ENCODE data around the gene ZNF618. TPM values are rescaled to one million over a fixed set of nuclear protein-coding genes. Genes with fewer than 3 reads are reported as not detected.

The ZNF618 gene
- total RNA-seq, 1 experiment from 2014 or later = 1.2 TPM

GRCh38 chr9:114084282-114085073 lies 208.4 kb downstream of the ZNF618 start:
- peaks cover 35% of the 10 kb centered on the region for H3K4me1 ChIP-seq
- no peaks in the 10 kb centered on the region for H3K27me3 ChIP-seq (replicated peaks; ENCODE audit: control insufficient read depth, insufficient read depth, low read length)
- no peaks in the 10 kb centered on the region for H3K36me3 ChIP-seq (ENCODE audit: control insufficient read depth, insufficient read depth, low read length)
- Mint-ChIP-seq H3K36me3 (ENCODE audit: insufficient read depth, unreplicated experiment) (peaks cover 5% of the 10 kb centered on the region), H3K9me3 (ENCODE audit: unreplicated experiment) (no peaks in the 10 kb centered on the region), H3K27ac (ENCODE audit: unreplicated experiment) (no peak overlapping the region), H3K4me1 (ENCODE audit: low read depth, unreplicated experiment) (peaks cover 33% of the 10 kb centered on the region), H3K4me3 (ENCODE audit: unreplicated experiment) (no peak overlapping the region), H3K27me3 (ENCODE audit: insufficient read depth, unreplicated experiment) (no peaks in the 10 kb centered on the region)
- peaks cover 6% of the 10 kb centered on the region; the same call in 1 of the 2 replicates for H3K9me3 ChIP-seq
- ChIA-PET CTCF (interaction anchor here (1.5 to 2.7 kb wide), 3 partner anchors 14 to 206 kb away, joined by 5 to 37 read pairs (median 11); partner anchors contain the start of gene KIF12), POLR2A (no interaction called here)
- no peak for TF ChIP-seq CTCF (IDR thresholded peaks at IDR 0.05; ENCODE audit: insufficient read depth in 1 of 2, low read depth in 1 of 2, low read length in 1 of 2, severe bottlenecking in 1 of 2, unreplicated experiment in 1 of 2)
- no TSS peak for BruUV-seq (replicated peaks)
- intact Hi-C loops (cut with micrococcal nuclease; ENCODE audit: unreplicated experiment) = loop anchor here (5.0 kb wide), 3 partner anchors 47 to 347 kb away; no protein-coding TSS in a partner anchor
- no peak overlapping the region for H3K4me3 ChIP-seq (ENCODE audit: low read depth, low read length)
- DNase-seq = no peak

DNA sequence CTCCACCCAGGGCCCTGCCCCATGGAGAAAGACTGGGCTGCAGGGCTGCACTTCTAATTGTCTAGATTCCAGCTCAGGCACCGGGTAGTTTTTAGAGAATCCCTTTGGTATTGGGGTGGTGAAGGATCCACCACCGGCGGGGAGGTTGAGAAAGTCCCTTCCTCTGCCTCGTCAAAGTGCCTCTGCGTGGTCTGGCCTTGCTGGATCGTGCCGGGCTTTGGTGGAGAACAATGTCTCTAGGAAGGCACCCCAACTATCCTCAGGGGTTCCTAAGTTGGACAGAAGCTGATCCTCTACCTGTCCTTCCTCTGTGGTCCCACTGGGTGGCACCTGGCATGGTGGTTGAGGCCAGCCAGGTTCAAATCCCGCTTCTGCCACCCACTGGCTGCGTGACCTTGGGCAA lies 209.3 kb downstream of the ZNF618 start:
- peaks cover 26% of the 10 kb centered on the region for H3K4me1 ChIP-seq
- Mint-ChIP-seq H3K27ac (ENCODE audit: unreplicated experiment) (no peak overlapping the region), H3K9me3 (ENCODE audit: unreplicated experiment) (no peaks in the 10 kb centered on the region), H3K36me3 (ENCODE audit: insufficient read depth, unreplicated experiment) (peaks cover 13% of the 10 kb centered on the region), H3K4me1 (ENCODE audit: low read depth, unreplicated experiment) (peaks cover 27% of the 10 kb centered on the region), H3K4me3 (ENCODE audit: unreplicated experiment) (no peak overlapping the region), H3K27me3 (ENCODE audit: insufficient read depth, unreplicated experiment) (no peaks in the 10 kb centered on the region)
- intact Hi-C loops (cut with micrococcal nuclease; ENCODE audit: unreplicated experiment) = no loop called here
- no peaks in the 10 kb centered on the region for H3K9me3 ChIP-seq
- no peaks in the 10 kb centered on the region for H3K27me3 ChIP-seq (replicated peaks; ENCODE audit: control insufficient read depth, insufficient read depth, low read length)
- H3K4me3 ChIP-seq (ENCODE audit: low read depth, low read length) = no peak overlapping the region
- DNase-seq = no peak
- ChIA-PET POLR2A (no interaction called here), CTCF (no interaction called here)
- no peak for TF ChIP-seq CTCF (IDR thresholded peaks at IDR 0.05; ENCODE audit: insufficient read depth in 1 of 2, low read depth in 1 of 2, low read length in 1 of 2, severe bottlenecking in 1 of 2, unreplicated experiment in 1 of 2)
- BruUV-seq (replicated peaks) = no TSS peak
- H3K36me3 ChIP-seq (ENCODE audit: control insufficient read depth, insufficient read depth, low read length) = no peaks in the 10 kb centered on the region

GRCh38 chr9:114086009-114086408 lies 209.9 kb downstream of the ZNF618 start:
- POLR2A ChIA-PET = no interaction called here

More at GRCh38 chr9:114086009-114086408, 209.9 kb downstream of the ZNF618 start:
- no peaks in the 10 kb centered on the region for H3K27me3 ChIP-seq (replicated peaks; ENCODE audit: control insufficient read depth, insufficient read depth, low read length)
- no peaks in the 10 kb centered on the region for H3K36me3 ChIP-seq (ENCODE audit: control insufficient read depth, insufficient read depth, low read length)
- no peak for TF ChIP-seq CTCF (IDR thresholded peaks at IDR 0.05; ENCODE audit: insufficient read depth in 1 of 2, low read depth in 1 of 2, low read length in 1 of 2, severe bottlenecking in 1 of 2, unreplicated experiment in 1 of 2)
- peaks cover 19% of the 10 kb centered on the region for H3K36me3 Mint-ChIP-seq (ENCODE audit: insufficient read depth, unreplicated experiment)
- no peaks in the 10 kb centered on the region for H3K9me3 ChIP-seq
- BruUV-seq (replicated peaks) = no TSS peak
- CTCF ChIA-PET = no interaction called here
- no peaks in the 10 kb centered on the region for H3K27me3 Mint-ChIP-seq (ENCODE audit: insufficient read depth, unreplicated experiment)
- H3K4me3 ChIP-seq (ENCODE audit: low read depth, low read length) = no peak overlapping the region
- H3K27ac Mint-ChIP-seq (ENCODE audit: unreplicated experiment) = no peak overlapping the region
- H3K4me1 ChIP-seq = peaks cover 21% of the 10 kb centered on the region
- peak in 1 of 2 experiments; percentile 23 for DNase-seq
- intact Hi-C loops (cut with micrococcal nuclease; ENCODE audit: unreplicated experiment) = no loop called here
- no peak overlapping the region for H3K4me3 Mint-ChIP-seq (ENCODE audit: unreplicated experiment)
- H3K4me1 Mint-ChIP-seq (ENCODE audit: low read depth, unreplicated experiment) = peaks cover 21% of the 10 kb centered on the region
- no peaks in the 10 kb centered on the region for H3K9me3 Mint-ChIP-seq (ENCODE audit: unreplicated experiment)
